GM23338 (cell line): ENCODE results near the gene POM121L12. TPM values are rescaled to one million over a fixed set of nuclear protein-coding genes. Genes with fewer than 3 reads are reported as not detected.
A peak's percentile ranks its signal among the peaks of the same experiment; 100 is the strongest.

Source experiments
- ATAC-seq: fragments of 200-7000 bp; cut with Tn5 transposase; 3 replicates; pipeline ENCODE4 v1.9.1; 2020
- DNase-seq: peaks from one replicate; pipeline ENCODE4 v3.0.0-alpha.2; 2015; ENCODE audit warnings: low spot score
- H2AFZ ChIP-seq: fragments of 200-600 bp; sonication (generic); 2 replicates; pipeline ENCODE4 v1.8.0; 2016; ENCODE audit warnings: antibody characterized with exemption, mild to moderate bottlenecking, moderate library complexity
- H3F3A ChIP-seq: fragments of 200-600 bp; sonication (generic); replicated peaks from 2 replicates; pipeline ENCODE4 v1.8.0; 2017; ENCODE audit warnings: antibody characterized with exemption, mixed run types, low read depth
- H3K27ac ChIP-seq: fragments of 200-600 bp; sonication (generic); 2 replicates; pipeline ENCODE4 v1.6.1; 2016; ENCODE audit warnings: low read depth
- H3K27me3 ChIP-seq: fragments of 200-600 bp; sonication (generic); 2 replicates; pipeline ENCODE4 v1.8.0; 2016; ENCODE audit warnings: mild to moderate bottlenecking, mixed run types, moderate library complexity; ENCODE audit not compliant: insufficient read depth
- H3K36me3 ChIP-seq: fragments of 200-600 bp; sonication (generic); 2 replicates; pipeline ENCODE4 v1.8.0; 2016; ENCODE audit warnings: mild to moderate bottlenecking; ENCODE audit not compliant: insufficient read depth
- H3K4me1 ChIP-seq: fragments of 200-600 bp; sonication (generic); 2 replicates; pipeline ENCODE4 v1.8.0; 2016; ENCODE audit warnings: mild to moderate bottlenecking, moderate library complexity; ENCODE audit not compliant: insufficient read depth
- H3K4me2 ChIP-seq: fragments of 200-600 bp; sonication (generic); 2 replicates; pipeline ENCODE4 v1.7.1; 2017; ENCODE audit warnings: mixed run types
- H3K4me3 ChIP-seq: fragments of 200-600 bp; sonication (generic); 2 replicates; pipeline ENCODE4 v1.6.1; 2016; ENCODE audit warnings: mixed run types
- H3K79me2 ChIP-seq: fragments of 200-600 bp; sonication (generic); replicated peaks from 2 replicates; pipeline ENCODE4 v1.8.0; 2017; ENCODE audit warnings: mild to moderate bottlenecking; ENCODE audit not compliant: insufficient read depth
- H3K9me2 ChIP-seq: fragments of 200-600 bp; sonication (generic); 2 replicates; pipeline ENCODE4 v1.8.0; 2017; ENCODE audit not compliant: insufficient read depth
- H4K20me1 ChIP-seq: fragments of 200-600 bp; sonication (generic); replicated peaks from 2 replicates; pipeline ENCODE4 v1.8.0; 2017; ENCODE audit warnings: mild to moderate bottlenecking; ENCODE audit not compliant: insufficient read depth
- H3K27ac Mint-ChIP-seq: 2 replicates; pipeline ENCODE4 v1.8.0; 2020; ENCODE audit warnings: inconsistent platforms, mild to moderate bottlenecking, moderate library complexity, mixed read lengths
- H3K27me3 Mint-ChIP-seq: 3 replicates; pipeline ENCODE4 v1.8.0; 2022; ENCODE audit warnings: low read depth, mild to moderate bottlenecking, moderate library complexity, mixed read lengths, inconsistent platforms; ENCODE audit not compliant: insufficient read depth, poor library complexity
- H3K36me3 Mint-ChIP-seq: 3 replicates; pipeline ENCODE4 v1.8.0; 2021; ENCODE audit warnings: low read depth, mild to moderate bottlenecking, inconsistent platforms, moderate library complexity, mixed read lengths
- H3K4me1 Mint-ChIP-seq: 3 replicates; pipeline ENCODE4 v1.8.0; 2020; ENCODE audit warnings: mild to moderate bottlenecking, inconsistent platforms, mixed read lengths
- H3K4me3 Mint-ChIP-seq: 3 replicates; pipeline ENCODE4 v1.8.0; 2021; ENCODE audit warnings: moderate library complexity, mild to moderate bottlenecking, inconsistent platforms, mixed read lengths
- H3K9me3 Mint-ChIP-seq: 3 replicates; pipeline ENCODE4 v1.8.0; 2020; ENCODE audit warnings: moderate library complexity, mild to moderate bottlenecking, inconsistent platforms, mixed read lengths
- CREB1 ChIP-seq: fragments of 250-450 bp; sonication (Bioruptor Pico); IDR thresholded peaks from 2 replicates; pipeline ENCODE4 v1.5.0; 2020; ENCODE audit warnings: low read depth, mild to moderate bottlenecking, moderate library complexity
- EZH2 ChIP-seq: fragments of 200-600 bp; sonication (generic); IDR thresholded peaks from one replicate; pipeline ENCODE4 v1.8.0; 2017; ENCODE audit warnings: antibody characterized with exemption, mild to moderate bottlenecking, low read depth; ENCODE audit not compliant: unreplicated experiment
- EZH2phosphoT487 ChIP-seq: fragments of 200-600 bp; sonication (generic); IDR thresholded peaks from one replicate; pipeline ENCODE4 v1.8.1; 2018; ENCODE audit warnings: antibody characterized with exemption; ENCODE audit not compliant: unreplicated experiment
- JUNB ChIP-seq: IDR thresholded peaks from one replicate; pipeline ENCODE4 v1.6.1; 2016; ENCODE audit warnings: antibody characterized with exemption; ENCODE audit not compliant: unreplicated experiment
- NANOG ChIP-seq: IDR thresholded peaks from 2 replicates; pipeline ENCODE4 v1.6.1; 2016; ENCODE audit warnings: antibody characterized with exemption, borderline replicate concordance
- POLR2AphosphoS5 ChIP-seq: IDR thresholded peaks from 2 replicates; pipeline ENCODE4 v1.6.1; 2016; ENCODE audit warnings: antibody characterized with exemption, low read depth
- STAT1 ChIP-seq: IDR thresholded peaks from one replicate; pipeline ENCODE4 v1.6.1; 2016; ENCODE audit warnings: antibody characterized with exemption; ENCODE audit not compliant: unreplicated experiment
- ZNF114 ChIP-seq: fragments of 250-450 bp; sonication (Bioruptor Pico); IDR thresholded peaks from 2 replicates; pipeline ENCODE4 v1.5.0; 2020; ENCODE audit warnings: mild to moderate bottlenecking, moderate library complexity
- ZNF331 ChIP-seq: fragments of 250-450 bp; sonication (Bioruptor Pico); IDR thresholded peaks from 2 replicates; pipeline ENCODE4 v1.5.0; 2020; ENCODE audit warnings: low read depth, mild to moderate bottlenecking, moderate library complexity
- polyA plus RNA-seq: library from polyadenylated mRNA; unstranded; fragments of >200 nt; fragmentation: Nextera tagmentation; extraction: Ambion mirVana; gene quantifications from 2 replicates; pipeline ENCODE4 v1.2.1, GENCODE V29; 2016
- total RNA-seq: library from RNA; depleted of rRNA; stranded (reverse); fragments of >200 nt; shearing (Covaris generic); gene quantifications from 2 replicates; pipeline ENCODE4 v1.2.3, GENCODE V29; 2014
- TF ChIP-seq, protein P1 (sequence below): fragments of 250-450 bp; sonication (Bioruptor Pico); IDR thresholded peaks from 2 replicates; pipeline ENCODE4 v1.5.0; 2020; ENCODE audit warnings: mild to moderate bottlenecking, moderate library complexity
- TF ChIP-seq, protein P2 (sequence below), 2 experiments: fragments of 200-600 bp in 1 of 2; sonication (generic) in 1 of 2; conservative IDR thresholded peaks; 2 replicates each; pipeline versions ENCODE4 v1.5.1 to v1.6.1; 2016 to 2017; ENCODE audit warnings: antibody characterized with exemption in 2 of 2, low read depth in 2 of 2, mild to moderate bottlenecking in 2 of 2, moderate library complexity in 1 of 2
- TF ChIP-seq, protein P3 (sequence below): IDR thresholded peaks from one replicate; pipeline ENCODE4 v1.6.1; 2018; ENCODE audit warnings: antibody characterized with exemption; ENCODE audit not compliant: unreplicated experiment
- TF ChIP-seq, protein P4 (sequence below): IDR thresholded peaks from 2 replicates; pipeline ENCODE4 v1.6.1; 2016; ENCODE audit warnings: antibody characterized with exemption

Gene POM121L12
- total and polyA plus RNA-seq, 2 experiments from 2014 or later, result not detected

DNA sequence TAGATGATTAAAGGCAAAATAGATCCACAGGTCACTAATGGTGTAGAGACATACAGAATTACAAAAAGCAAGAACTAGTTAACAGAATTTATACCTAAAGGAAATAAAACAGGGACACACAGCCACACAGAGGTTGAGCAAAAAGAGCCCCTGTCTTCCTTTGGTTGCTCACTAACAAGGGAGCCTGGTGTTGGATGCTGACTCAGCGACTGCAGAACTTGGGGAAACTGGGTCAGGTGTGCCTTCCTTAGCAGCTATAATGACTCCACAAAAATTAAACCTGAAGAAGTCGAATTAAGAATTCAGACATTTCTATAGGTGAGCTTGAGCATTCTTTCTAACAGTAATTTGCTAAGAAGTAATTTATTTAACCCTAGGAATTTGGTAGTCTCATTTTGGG, 15.0 kb downstream of the POM121L12 start:
- no peak for ATAC-seq
- DNase-seq, result no peak
- Histone ChIP-seq H3K79me2 (no peaks in the 10 kb centered on the region), H2AFZ (peak overlapping the region; percentile 38; the same call in 1 of the 2 replicates), H4K20me1 (no peaks in the 10 kb centered on the region), H3K4me2 (no peak overlapping the region), H3K27me3 (no peaks in the 10 kb centered on the region), H3K27ac (no peak overlapping the region), H3K4me3 (no peak overlapping the region), H3K4me1 (no peaks in the 10 kb centered on the region), H3K9me2 (no peaks in the 10 kb centered on the region), H3F3A (no peaks in the 10 kb centered on the region), H3K36me3 (no peaks in the 10 kb centered on the region)
- Mint-ChIP-seq H3K27ac (no peak overlapping the region), H3K36me3 (no peaks in the 10 kb centered on the region), H3K4me1 (no peaks in the 10 kb centered on the region), H3K27me3 (no peaks in the 10 kb centered on the region), H3K4me3 (no peak overlapping the region), H3K9me3 (no peaks in the 10 kb centered on the region)
- TF ChIP-seq STAT1 (no peak), ZNF114 (no peak), POLR2AphosphoS5 (no peak), CREB1 (CRISPR knock-in tag) (no peak), EZH2phosphoT487 (no peak), JUNB (no peak), EZH2 (no peak), NANOG (no peak), ZNF331 (CRISPR knock-in tag) (no peak)
- TF ChIP-seq, protein P1, sequence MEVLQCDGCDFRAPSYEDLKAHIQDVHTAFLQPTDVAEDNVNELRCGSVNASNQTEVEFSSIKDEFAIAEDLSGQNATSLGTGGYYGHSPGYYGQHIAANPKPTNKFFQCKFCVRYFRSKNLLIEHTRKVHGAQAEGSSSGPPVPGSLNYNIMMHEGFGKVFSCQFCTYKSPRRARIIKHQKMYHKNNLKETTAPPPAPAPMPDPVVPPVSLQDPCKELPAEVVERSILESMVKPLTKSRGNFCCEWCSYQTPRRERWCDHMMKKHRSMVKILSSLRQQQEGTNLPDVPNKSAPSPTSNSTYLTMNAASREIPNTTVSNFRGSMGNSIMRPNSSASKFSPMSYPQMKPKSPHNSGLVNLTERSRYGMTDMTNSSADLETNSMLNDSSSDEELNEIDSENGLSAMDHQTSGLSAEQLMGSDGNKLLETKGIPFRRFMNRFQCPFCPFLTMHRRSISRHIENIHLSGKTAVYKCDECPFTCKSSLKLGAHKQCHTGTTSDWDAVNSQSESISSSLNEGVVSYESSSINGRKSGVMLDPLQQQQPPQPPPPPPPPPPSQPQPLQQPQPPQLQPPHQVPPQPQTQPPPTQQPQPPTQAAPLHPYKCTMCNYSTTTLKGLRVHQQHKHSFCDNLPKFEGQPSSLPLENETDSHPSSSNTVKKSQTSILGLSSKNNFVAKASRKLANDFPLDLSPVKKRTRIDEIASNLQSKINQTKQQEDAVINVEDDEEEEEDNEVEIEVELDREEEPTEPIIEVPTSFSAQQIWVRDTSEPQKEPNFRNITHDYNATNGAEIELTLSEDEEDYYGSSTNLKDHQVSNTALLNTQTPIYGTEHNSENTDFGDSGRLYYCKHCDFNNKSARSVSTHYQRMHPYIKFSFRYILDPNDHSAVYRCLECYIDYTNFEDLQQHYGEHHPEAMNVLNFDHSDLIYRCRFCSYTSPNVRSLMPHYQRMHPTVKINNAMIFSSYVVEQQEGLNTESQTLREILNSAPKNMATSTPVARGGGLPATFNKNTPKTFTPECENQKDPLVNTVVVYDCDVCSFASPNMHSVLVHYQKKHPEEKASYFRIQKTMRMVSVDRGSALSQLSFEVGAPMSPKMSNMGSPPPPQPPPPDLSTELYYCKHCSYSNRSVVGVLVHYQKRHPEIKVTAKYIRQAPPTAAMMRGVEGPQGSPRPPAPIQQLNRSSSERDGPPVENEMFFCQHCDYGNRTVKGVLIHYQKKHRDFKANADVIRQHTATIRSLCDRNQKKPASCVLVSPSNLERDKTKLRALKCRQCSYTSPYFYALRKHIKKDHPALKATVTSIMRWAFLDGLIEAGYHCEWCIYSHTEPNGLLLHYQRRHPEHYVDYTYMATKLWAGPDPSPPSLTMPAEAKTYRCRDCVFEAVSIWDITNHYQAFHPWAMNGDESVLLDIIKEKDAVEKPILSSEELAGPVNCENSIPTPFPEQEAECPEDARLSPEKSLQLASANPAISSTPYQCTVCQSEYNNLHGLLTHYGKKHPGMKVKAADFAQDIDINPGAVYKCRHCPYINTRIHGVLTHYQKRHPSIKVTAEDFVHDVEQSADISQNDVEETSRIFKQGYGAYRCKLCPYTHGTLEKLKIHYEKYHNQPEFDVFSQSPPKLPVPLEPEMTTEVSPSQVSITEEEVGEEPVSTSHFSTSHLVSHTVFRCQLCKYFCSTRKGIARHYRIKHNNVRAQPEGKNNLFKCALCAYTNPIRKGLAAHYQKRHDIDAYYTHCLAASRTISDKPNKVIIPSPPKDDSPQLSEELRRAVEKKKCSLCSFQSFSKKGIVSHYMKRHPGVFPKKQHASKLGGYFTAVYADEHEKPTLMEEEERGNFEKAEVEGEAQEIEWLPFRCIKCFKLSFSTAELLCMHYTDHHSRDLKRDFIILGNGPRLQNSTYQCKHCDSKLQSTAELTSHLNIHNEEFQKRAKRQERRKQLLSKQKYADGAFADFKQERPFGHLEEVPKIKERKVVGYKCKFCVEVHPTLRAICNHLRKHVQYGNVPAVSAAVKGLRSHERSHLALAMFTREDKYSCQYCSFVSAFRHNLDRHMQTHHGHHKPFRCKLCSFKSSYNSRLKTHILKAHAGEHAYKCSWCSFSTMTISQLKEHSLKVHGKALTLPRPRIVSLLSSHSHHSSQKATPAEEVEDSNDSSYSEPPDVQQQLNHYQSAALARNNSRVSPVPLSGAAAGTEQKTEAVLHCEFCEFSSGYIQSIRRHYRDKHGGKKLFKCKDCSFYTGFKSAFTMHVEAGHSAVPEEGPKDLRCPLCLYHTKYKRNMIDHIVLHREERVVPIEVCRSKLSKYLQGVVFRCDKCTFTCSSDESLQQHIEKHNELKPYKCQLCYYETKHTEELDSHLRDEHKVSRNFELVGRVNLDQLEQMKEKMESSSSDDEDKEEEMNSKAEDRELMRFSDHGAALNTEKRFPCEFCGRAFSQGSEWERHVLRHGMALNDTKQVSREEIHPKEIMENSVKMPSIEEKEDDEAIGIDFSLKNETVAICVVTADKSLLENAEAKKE (CRISPR knock-in tag), result no peak
- TF ChIP-seq, protein P2, sequence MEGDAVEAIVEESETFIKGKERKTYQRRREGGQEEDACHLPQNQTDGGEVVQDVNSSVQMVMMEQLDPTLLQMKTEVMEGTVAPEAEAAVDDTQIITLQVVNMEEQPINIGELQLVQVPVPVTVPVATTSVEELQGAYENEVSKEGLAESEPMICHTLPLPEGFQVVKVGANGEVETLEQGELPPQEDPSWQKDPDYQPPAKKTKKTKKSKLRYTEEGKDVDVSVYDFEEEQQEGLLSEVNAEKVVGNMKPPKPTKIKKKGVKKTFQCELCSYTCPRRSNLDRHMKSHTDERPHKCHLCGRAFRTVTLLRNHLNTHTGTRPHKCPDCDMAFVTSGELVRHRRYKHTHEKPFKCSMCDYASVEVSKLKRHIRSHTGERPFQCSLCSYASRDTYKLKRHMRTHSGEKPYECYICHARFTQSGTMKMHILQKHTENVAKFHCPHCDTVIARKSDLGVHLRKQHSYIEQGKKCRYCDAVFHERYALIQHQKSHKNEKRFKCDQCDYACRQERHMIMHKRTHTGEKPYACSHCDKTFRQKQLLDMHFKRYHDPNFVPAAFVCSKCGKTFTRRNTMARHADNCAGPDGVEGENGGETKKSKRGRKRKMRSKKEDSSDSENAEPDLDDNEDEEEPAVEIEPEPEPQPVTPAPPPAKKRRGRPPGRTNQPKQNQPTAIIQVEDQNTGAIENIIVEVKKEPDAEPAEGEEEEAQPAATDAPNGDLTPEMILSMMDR (conservative IDR thresholded peaks at IDR 0.05; ENCODE audit: low read depth in 2 of 2), result no peak
- TF ChIP-seq, protein P3, sequence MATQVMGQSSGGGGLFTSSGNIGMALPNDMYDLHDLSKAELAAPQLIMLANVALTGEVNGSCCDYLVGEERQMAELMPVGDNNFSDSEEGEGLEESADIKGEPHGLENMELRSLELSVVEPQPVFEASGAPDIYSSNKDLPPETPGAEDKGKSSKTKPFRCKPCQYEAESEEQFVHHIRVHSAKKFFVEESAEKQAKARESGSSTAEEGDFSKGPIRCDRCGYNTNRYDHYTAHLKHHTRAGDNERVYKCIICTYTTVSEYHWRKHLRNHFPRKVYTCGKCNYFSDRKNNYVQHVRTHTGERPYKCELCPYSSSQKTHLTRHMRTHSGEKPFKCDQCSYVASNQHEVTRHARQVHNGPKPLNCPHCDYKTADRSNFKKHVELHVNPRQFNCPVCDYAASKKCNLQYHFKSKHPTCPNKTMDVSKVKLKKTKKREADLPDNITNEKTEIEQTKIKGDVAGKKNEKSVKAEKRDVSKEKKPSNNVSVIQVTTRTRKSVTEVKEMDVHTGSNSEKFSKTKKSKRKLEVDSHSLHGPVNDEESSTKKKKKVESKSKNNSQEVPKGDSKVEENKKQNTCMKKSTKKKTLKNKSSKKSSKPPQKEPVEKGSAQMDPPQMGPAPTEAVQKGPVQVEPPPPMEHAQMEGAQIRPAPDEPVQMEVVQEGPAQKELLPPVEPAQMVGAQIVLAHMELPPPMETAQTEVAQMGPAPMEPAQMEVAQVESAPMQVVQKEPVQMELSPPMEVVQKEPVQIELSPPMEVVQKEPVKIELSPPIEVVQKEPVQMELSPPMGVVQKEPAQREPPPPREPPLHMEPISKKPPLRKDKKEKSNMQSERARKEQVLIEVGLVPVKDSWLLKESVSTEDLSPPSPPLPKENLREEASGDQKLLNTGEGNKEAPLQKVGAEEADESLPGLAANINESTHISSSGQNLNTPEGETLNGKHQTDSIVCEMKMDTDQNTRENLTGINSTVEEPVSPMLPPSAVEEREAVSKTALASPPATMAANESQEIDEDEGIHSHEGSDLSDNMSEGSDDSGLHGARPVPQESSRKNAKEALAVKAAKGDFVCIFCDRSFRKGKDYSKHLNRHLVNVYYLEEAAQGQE, result no peak
- TF ChIP-seq, protein P4, sequence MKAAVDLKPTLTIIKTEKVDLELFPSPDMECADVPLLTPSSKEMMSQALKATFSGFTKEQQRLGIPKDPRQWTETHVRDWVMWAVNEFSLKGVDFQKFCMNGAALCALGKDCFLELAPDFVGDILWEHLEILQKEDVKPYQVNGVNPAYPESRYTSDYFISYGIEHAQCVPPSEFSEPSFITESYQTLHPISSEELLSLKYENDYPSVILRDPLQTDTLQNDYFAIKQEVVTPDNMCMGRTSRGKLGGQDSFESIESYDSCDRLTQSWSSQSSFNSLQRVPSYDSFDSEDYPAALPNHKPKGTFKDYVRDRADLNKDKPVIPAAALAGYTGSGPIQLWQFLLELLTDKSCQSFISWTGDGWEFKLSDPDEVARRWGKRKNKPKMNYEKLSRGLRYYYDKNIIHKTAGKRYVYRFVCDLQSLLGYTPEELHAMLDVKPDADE, result no peak
